Kidney (tissue), 14 donors: ENCODE results near the gene RERE. TPM values are rescaled to one million over a fixed set of nuclear protein-coding genes. Genes with fewer than 3 reads are reported as not detected.

ENCODE experiments used
- DNase-seq, 5 donors: peaks; one replicate each; pipeline ENCODE4 v3.0.0-alpha.2; 2013 to 2020
- FAIRE-seq: peaks from 2 replicates; lab custom pipeline; 2012; peaks lifted over from hg19 to GRCh38; lab: Jason Lieb, UNC
- H3K27ac ChIP-seq, 2 donors: one replicate each; pipeline ENCODE4 v1.7.0; 2013; ENCODE audit warnings: low read depth in 2 of 2, low read length in 2 of 2, inconsistent platforms in 1 of 2
- H3K27me3 ChIP-seq: one replicate; pipeline ENCODE4 v1.7.1; 2013; ENCODE audit warnings: low read length, inconsistent platforms; ENCODE audit not compliant: control insufficient read depth, insufficient read depth
- H3K36me3 ChIP-seq, 3 donors: one replicate each; pipeline versions ENCODE4 v1.7.0 to v1.7.1; 2013; ENCODE audit warnings: low read length in 3 of 3, control low read depth in 1 of 3, inconsistent platforms in 1 of 3; ENCODE audit not compliant: insufficient read depth in 3 of 3, control insufficient read depth in 2 of 3
- H3K4me1 ChIP-seq, 3 donors: one replicate each; pipeline versions ENCODE4 v1.7.0 to v1.7.1; 2013; ENCODE audit warnings: low read length in 3 of 3, inconsistent platforms in 1 of 3, low read depth in 1 of 3; ENCODE audit not compliant: control insufficient read depth in 2 of 3, insufficient read depth in 2 of 3
- H3K4me3 ChIP-seq, 3 donors: one replicate each; pipeline versions ENCODE4 v1.7.0 to v1.8.1; 2013; ENCODE audit warnings: low read length in 3 of 3, control low read depth in 1 of 3, inconsistent platforms in 1 of 3
- H3K9ac ChIP-seq, 3 donors: one replicate each; pipeline versions ENCODE4 v1.7.0 to v1.7.1; 2013; ENCODE audit warnings: low read length in 3 of 3, control low read depth in 1 of 3, inconsistent platforms in 1 of 3
- H3K9me3 ChIP-seq, 3 donors: one replicate each; pipeline versions ENCODE4 v1.7.0 to v1.7.1; 2013; ENCODE audit warnings: low read length in 3 of 3, control low read depth in 1 of 3, inconsistent platforms in 1 of 3; ENCODE audit not compliant: control insufficient read depth in 2 of 3, insufficient read depth in 1 of 3
- intact Hi-C: fragments of 100-400 bp; cut with DNase I; formaldehyde crosslinking; loops from one replicate; pipeline ENCODE4 v1.11.1; 2022
- polyA plus RNA-seq: library from polyadenylated mRNA; stranded (reverse); fragments of 350-450 nt; fragmentation: Illumina TruSeq; extraction: RNeasy Lipid Tissue Mini Kit (QIAGEN cat#74804); gene quantifications from one replicate; pipeline ENCODE4 v1.2.3, GENCODE V29; 2014; ENCODE audit warnings: low read depth, low replicate concordance; ENCODE audit not compliant: insufficient read depth
- total RNA-seq: library from RNA; stranded (reverse); fragmentation: NEBNext Ultra II Directional; extraction: Animal tissue kit (Norgen Biotek cat#: 25700); gene quantifications from one replicate; pipeline ENCODE4 v1.2.1, GENCODE V29; 2021
- TF ChIP-seq, protein P1 (sequence below): IDR thresholded peaks from 3 replicates; pipeline ENCODE4 v1.5.1; 2012; ENCODE audit warnings: mild to moderate bottlenecking, moderate library complexity, borderline replicate concordance; ENCODE audit not compliant: insufficient read depth; ENCODE audit errors: extremely low read depth
- donor health status: control.
- donor health status: control.
- donor health status: control.
- donor health status: control.
- donor health status: control.
- donor health status: DM: yes; HTN: yes; CAD: no.
- donor health status: Normal renal cell carcinoma (clear cell type).

The RERE gene
- total and polyA plus RNA-seq, 2 donors from 2014 or later = 37.2 to 176 TPM

DNA sequence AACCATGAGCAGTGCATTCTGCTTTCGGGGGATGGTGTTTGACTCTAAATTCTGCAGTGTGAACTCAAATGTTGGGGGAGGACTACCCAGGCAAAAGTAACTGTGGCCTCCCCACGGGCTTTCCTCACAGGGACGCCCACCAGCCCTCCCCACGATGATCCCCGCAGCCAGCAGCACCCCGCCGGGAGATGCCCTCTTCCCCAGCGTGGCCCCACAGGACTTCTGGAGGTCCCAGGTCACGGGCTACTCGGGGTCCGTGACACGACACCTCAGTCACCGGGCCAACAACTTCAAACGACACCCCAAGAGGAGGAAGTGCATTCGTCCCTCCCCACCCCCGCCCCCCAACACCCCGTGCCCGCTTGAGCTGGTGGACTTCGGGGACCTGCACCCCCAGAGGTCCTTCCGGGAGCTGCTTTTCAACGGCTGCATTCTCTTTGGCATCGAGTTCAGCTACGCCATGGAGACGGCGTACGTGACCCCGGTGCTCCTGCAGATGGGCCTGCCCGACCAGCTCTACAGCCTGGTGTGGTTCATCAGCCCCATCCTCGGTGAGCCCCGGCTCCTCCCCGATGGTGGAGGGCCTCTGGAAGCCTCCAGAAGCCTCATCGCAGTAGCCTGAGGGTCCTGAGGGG is 493.1 kb downstream of the RERE start:
- no peak for FAIRE-seq
- H3K4me1 ChIP-seq = peaks cover 0 to 4% (median 0%) of the 10 kb centered on the region in 3 donors

DNA sequence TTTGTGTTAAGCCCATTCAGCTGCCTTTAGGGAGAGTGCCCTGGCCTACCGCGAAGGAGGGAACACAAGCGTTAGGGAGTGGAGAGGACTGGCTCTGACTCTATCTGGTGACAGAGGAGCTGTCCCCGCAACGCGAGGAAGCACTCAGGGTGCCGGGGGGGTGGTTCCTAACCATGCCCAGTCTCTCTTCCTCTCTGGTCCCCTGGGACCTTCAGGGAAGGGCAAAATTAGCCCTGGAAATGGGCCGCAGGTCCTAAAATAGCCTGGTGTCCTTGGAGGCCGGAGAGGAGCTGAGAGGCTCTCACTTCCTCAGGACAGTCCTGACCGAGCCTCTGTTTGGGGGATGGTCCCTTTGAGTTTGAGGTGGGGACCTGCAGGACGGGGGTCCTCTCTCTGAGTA is 493.7 kb downstream of the RERE start:
- Histone ChIP-seq H3K4me3 (no peak overlapping the region), H3K9ac (no peak overlapping the region), H3K9me3 (no peaks in the 10 kb centered on the region), H3K4me1 (peaks cover 0 to 4% (median 0%) of the 10 kb centered on the region in 3 donors), H3K27ac (no peak overlapping the region), H3K36me3 (no peaks in the 10 kb centered on the region), H3K27me3 (no peaks in the 10 kb centered on the region)
- FAIRE-seq (no peak), DNase-seq (no peak)
- intact Hi-C loops = no loop called here
- TF ChIP-seq, protein P1, sequence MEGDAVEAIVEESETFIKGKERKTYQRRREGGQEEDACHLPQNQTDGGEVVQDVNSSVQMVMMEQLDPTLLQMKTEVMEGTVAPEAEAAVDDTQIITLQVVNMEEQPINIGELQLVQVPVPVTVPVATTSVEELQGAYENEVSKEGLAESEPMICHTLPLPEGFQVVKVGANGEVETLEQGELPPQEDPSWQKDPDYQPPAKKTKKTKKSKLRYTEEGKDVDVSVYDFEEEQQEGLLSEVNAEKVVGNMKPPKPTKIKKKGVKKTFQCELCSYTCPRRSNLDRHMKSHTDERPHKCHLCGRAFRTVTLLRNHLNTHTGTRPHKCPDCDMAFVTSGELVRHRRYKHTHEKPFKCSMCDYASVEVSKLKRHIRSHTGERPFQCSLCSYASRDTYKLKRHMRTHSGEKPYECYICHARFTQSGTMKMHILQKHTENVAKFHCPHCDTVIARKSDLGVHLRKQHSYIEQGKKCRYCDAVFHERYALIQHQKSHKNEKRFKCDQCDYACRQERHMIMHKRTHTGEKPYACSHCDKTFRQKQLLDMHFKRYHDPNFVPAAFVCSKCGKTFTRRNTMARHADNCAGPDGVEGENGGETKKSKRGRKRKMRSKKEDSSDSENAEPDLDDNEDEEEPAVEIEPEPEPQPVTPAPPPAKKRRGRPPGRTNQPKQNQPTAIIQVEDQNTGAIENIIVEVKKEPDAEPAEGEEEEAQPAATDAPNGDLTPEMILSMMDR = no peak

More for the DNA sequence above, 493.1 kb downstream of the RERE start:
- intact Hi-C loops = no loop called here
- TF ChIP-seq, protein P1 = no peak
- no peak for DNase-seq
- Histone ChIP-seq H3K9ac (no peak overlapping the region), H3K9me3 (no peaks in the 10 kb centered on the region), H3K36me3 (no peaks in the 10 kb centered on the region), H3K4me3 (no peak overlapping the region), H3K27ac (no peak overlapping the region), H3K27me3 (no peaks in the 10 kb centered on the region)

DNA sequence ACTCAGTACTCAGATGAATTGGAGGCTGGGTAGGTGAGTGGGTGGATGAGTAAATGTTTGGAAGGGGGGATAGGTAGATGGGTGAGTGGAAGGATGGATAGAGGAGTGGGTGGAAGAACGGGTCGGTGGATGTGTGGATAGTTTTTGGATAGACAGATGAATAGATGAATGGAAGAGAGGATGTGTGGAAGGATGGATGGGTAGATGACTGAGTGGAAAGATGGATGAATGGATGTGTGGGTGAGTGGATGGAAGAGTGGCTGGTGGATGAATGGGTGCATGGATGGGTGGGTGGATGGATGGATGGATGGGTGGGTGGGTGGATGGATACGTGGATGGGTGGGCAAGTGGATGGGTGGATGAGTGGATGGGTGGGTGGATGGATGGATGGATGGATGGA is 495.8 kb downstream of the RERE start:
- H3K9ac ChIP-seq = no peak overlapping the region
- intact Hi-C loops = no loop called here
- peaks cover 0 to 9% (median 0%) of the 10 kb centered on the region in 3 donors for H3K4me1 ChIP-seq
- FAIRE-seq = no peak
- H3K36me3 ChIP-seq = no peaks in the 10 kb centered on the region
- no peaks in the 10 kb centered on the region for H3K9me3 ChIP-seq
- H3K4me3 ChIP-seq = no peak overlapping the region
- no peak overlapping the region for H3K27ac ChIP-seq
- TF ChIP-seq, protein P1 = no peak
- no peak for DNase-seq
- no peaks in the 10 kb centered on the region for H3K27me3 ChIP-seq
